PC-9 (cell line): Measurements from ENCODE around the gene EPS8L3. TPM values are rescaled to one million over a fixed set of nuclear protein-coding genes. Genes with fewer than 3 reads are reported as not detected.
"Not testable (repeated sequence)": the region's sequence is repeated elsewhere in the genome, so short reads cannot be mapped to it uniquely, and the experiment has no call there.

Experiments used
- BruUV-seq: library from RNA; stranded (reverse); fragments of 400-500 nt; replicated peaks from 2 replicates; lab custom pipeline; 2021; lab: Mats Ljungman, UMichigan
- CTCF ChIA-PET: fragments of 300-600 bp; sonication (Branson Sonifier 250); formaldehyde crosslinking; loops from one replicate; lab custom pipeline; 2022; ENCODE audit warnings: antibody characterized with exemption; lab: Charles Lee
- POLR2A ChIA-PET: fragments of 300-600 bp; sonication (Branson Sonifier 250); formaldehyde crosslinking; loops from one replicate; lab custom pipeline; 2022; ENCODE audit warnings: antibody characterized with exemption; ENCODE audit not compliant: unreplicated experiment; lab: Charles Lee
- DNase-seq, 2 experiments: peaks; one replicate each; pipeline versions ENCODE4 v3.0.0 to v3.0.0-alpha.2; 2015 to 2022; ENCODE audit warnings: mixed read lengths in 1 of 2
- H2AFZ ChIP-seq: fragments of 200-600 bp; sonication (generic); 2 replicates; pipeline ENCODE4 v1.8.1; 2017; ENCODE audit warnings: antibody characterized with exemption
- H3F3A ChIP-seq: fragments of 200-600 bp; sonication (generic); 2 replicates; pipeline ENCODE4 v1.8.1; 2017; ENCODE audit warnings: antibody characterized with exemption, mild to moderate bottlenecking, low read depth; ENCODE audit not compliant: insufficient read depth
- H3K27ac ChIP-seq: fragments of 200-600 bp; sonication (generic); 2 replicates; pipeline ENCODE4 v1.6.1; 2016; ENCODE audit warnings: mixed run types
- H3K27me3 ChIP-seq: fragments of 200-600 bp; sonication (generic); 2 replicates; pipeline ENCODE4 v1.6.1; 2016; ENCODE audit warnings: low read depth, mixed run types; ENCODE audit not compliant: insufficient read depth
- H3K36me3 ChIP-seq: fragments of 200-600 bp; sonication (generic); 2 replicates; pipeline ENCODE4 v1.6.1; 2016; ENCODE audit warnings: low read depth, mixed run types
- H3K4me1 ChIP-seq: fragments of 200-600 bp; sonication (generic); replicated peaks from 2 replicates; pipeline ENCODE4 v1.6.1; 2016; ENCODE audit warnings: mixed run types; ENCODE audit not compliant: insufficient read depth
- H3K4me2 ChIP-seq: fragments of 200-600 bp; sonication (generic); 2 replicates; pipeline ENCODE4 v1.6.1; 2017; ENCODE audit warnings: mixed run types
- H3K4me3 ChIP-seq: fragments of 200-600 bp; sonication (generic); 2 replicates; pipeline ENCODE4 v1.6.1; 2016; ENCODE audit warnings: mixed run types
- H3K79me2 ChIP-seq: fragments of 200-600 bp; sonication (generic); 2 replicates; pipeline ENCODE4 v1.6.1; 2017; ENCODE audit warnings: low read depth, mixed run types
- H3K9me2 ChIP-seq: fragments of 200-600 bp; sonication (generic); 2 replicates; pipeline ENCODE4 v1.8.1; 2017; ENCODE audit warnings: mild to moderate bottlenecking; ENCODE audit not compliant: insufficient read depth
- H3K9me3 ChIP-seq: fragments of 200-600 bp; sonication (generic); 2 replicates; pipeline ENCODE4 v1.8.1; 2016; ENCODE audit warnings: low read depth; ENCODE audit not compliant: insufficient read depth
- H4K20me1 ChIP-seq: fragments of 200-600 bp; sonication (generic); 2 replicates; pipeline ENCODE4 v1.8.1; 2017; ENCODE audit not compliant: insufficient read depth
- EZH2 ChIP-seq: fragments of 200-600 bp; sonication (generic); IDR thresholded peaks from 2 replicates; pipeline ENCODE4 v1.8.0; 2017; ENCODE audit warnings: antibody characterized with exemption, low read depth
- intact Hi-C: fragments of 100-400 bp; cut with micrococcal nuclease; formaldehyde crosslinking; loops from one replicate; pipeline ENCODE4 v1.10.0; 2022; ENCODE audit not compliant: unreplicated experiment
- total RNA-seq: library from RNA; stranded (reverse); gene quantifications from 2 replicates; pipeline ENCODE4 v1.2.3, GENCODE V29; 2021
- TF ChIP-seq, protein P1 (sequence below): fragments of 200-600 bp; sonication (generic); conservative IDR thresholded peaks from 2 replicates; pipeline ENCODE4 v1.6.1; 2017; ENCODE audit warnings: mixed run types, antibody characterized with exemption, mild to moderate bottlenecking, moderate library complexity

EPS8L3 gene
- total RNA-seq, 1 experiment from 2014 or later = 1.2 TPM

DNA sequence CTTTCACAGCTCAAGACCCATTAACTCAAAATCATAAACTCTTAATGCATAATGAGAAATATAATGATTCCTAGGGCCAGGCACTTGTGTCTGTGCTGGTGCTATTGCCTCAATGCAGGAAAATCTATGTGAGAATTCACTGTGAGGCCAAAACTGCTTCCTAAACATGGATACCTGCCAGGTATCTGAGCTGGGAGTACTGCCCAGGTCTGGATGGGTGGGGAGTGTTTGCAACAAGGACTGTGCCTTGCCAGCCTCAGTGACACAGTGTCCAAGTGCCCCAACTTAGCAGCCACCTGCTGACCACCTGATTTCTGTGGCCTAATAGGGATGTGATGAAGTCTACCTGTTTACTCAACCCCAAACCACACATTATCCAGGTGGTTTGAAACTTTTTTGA is 53.9 kb downstream of the EPS8L3 start:
- H3K9me2 ChIP-seq, H2AFZ ChIP-seq, H3K36me3 ChIP-seq, CTCF ChIA-PET, H3K27me3 ChIP-seq, H4K20me1 ChIP-seq, H3K27ac ChIP-seq, H3K4me3 ChIP-seq, H3K79me2 ChIP-seq, H3K4me2 ChIP-seq, BruUV-seq, POLR2A ChIA-PET, intact Hi-C loops, H3F3A ChIP-seq, DNase-seq: not testable (repeated sequence)
- Histone ChIP-seq H3K9me3 (peaks cover 11% of the 10 kb centered on the region; the same call in 1 of the 2 replicates), H3K4me1 (peaks cover 29% of the 10 kb centered on the region)

- H2AFZ ChIP-seq, H3K9me2 ChIP-seq, H4K20me1 ChIP-seq, H3K36me3 ChIP-seq, H3K4me2 ChIP-seq, H3K79me2 ChIP-seq, H3K4me3 ChIP-seq, BruUV-seq, DNase-seq, H3K27me3 ChIP-seq, H3F3A ChIP-seq, intact Hi-C loops, CTCF ChIA-PET, POLR2A ChIA-PET, H3K27ac ChIP-seq: not testable (repeated sequence)
- peaks cover 11% of the 10 kb centered on the region; the same call in 1 of the 2 replicates for H3K9me3 ChIP-seq
- peaks cover 29% of the 10 kb centered on the region for H3K4me1 ChIP-seq
Measured at GRCh38 chr1:109708949-109709348, 54.8 kb downstream of the EPS8L3 start.

DNA sequence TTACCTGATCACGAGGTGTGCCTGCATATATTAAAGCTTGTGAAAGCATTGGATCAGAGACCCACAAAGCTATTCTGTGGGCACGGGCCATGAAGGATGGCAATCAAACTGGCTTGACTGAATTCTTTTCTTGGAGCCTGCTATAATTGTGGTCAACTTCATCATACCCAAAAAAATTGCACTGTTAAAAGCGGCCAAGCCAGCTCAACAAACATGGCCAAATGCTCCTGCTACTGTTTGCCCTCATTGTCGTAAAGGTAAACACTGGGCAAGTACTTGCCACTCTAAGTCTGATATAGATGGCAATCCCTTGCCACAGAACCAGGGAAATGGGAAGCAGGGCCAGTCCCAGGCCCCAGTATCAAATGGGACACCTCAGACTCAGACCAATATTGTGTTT is 58.3 kb downstream of the EPS8L3 start:
- POLR2A ChIA-PET = no interaction called here
- peak; percentile 32 to 79 for DNase-seq
- Histone ChIP-seq H3F3A (no peaks in the 10 kb centered on the region), H3K4me2 (no peak overlapping the region), H3K9me2 (no peaks in the 10 kb centered on the region), H3K36me3 (no peaks in the 10 kb centered on the region), H3K79me2 (no peaks in the 10 kb centered on the region), H3K9me3 (peaks cover 22% of the 10 kb centered on the region), H3K27me3 (no peaks in the 10 kb centered on the region), H2AFZ (peak overlapping the region; percentile 24; the same call in 1 of the 2 replicates), H3K27ac (no peak overlapping the region), H3K4me1 (peaks cover 29% of the 10 kb centered on the region), H4K20me1 (no peaks in the 10 kb centered on the region), H3K4me3 (no peak overlapping the region)
- no TSS peak for BruUV-seq
- TF ChIP-seq EZH2 = no peak
- TF ChIP-seq, protein P1, sequence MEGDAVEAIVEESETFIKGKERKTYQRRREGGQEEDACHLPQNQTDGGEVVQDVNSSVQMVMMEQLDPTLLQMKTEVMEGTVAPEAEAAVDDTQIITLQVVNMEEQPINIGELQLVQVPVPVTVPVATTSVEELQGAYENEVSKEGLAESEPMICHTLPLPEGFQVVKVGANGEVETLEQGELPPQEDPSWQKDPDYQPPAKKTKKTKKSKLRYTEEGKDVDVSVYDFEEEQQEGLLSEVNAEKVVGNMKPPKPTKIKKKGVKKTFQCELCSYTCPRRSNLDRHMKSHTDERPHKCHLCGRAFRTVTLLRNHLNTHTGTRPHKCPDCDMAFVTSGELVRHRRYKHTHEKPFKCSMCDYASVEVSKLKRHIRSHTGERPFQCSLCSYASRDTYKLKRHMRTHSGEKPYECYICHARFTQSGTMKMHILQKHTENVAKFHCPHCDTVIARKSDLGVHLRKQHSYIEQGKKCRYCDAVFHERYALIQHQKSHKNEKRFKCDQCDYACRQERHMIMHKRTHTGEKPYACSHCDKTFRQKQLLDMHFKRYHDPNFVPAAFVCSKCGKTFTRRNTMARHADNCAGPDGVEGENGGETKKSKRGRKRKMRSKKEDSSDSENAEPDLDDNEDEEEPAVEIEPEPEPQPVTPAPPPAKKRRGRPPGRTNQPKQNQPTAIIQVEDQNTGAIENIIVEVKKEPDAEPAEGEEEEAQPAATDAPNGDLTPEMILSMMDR = no peak
- intact Hi-C loops = no loop called here
- CTCF ChIA-PET = no interaction called here

DNA sequence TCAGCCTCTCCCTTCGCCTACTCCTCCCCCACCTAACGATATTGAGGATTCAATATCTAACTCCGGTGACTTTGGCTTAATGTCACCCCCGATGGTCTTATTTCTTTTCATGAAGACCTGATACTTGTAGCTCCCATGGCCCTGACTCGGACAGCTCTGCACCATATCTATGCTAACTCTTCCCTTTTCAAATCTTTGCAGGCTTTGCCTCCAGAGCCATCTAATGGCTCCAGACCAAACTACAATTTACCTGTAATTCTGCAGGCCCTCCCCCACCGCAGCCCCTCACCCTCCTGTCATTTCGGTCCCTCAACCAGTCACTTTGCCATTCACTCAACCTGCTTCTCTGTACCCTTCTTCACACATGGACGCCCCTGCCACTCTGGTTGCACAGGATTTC is 59.5 kb downstream of the EPS8L3 start:
- intact Hi-C loops = no loop called here
- CTCF ChIA-PET = no interaction called here
- no peak overlapping the region for H3K4me2 ChIP-seq
- POLR2A ChIA-PET = no interaction called here
- H3K9me3 ChIP-seq = peaks cover 22% of the 10 kb centered on the region
- H3K36me3 ChIP-seq = no peaks in the 10 kb centered on the region
- no peak for DNase-seq
- no peaks in the 10 kb centered on the region for H3K79me2 ChIP-seq
- H3K27ac ChIP-seq = no peak overlapping the region
- no peak overlapping the region for H2AFZ ChIP-seq
- TF ChIP-seq EZH2 = no peak
- TF ChIP-seq, protein P1 = no peak
- peaks cover 29% of the 10 kb centered on the region for H3K4me1 ChIP-seq
- H3K27me3 ChIP-seq = no peaks in the 10 kb centered on the region
- no TSS peak for BruUV-seq
- no peak overlapping the region for H3K4me3 ChIP-seq
- no peaks in the 10 kb centered on the region for H3K9me2 ChIP-seq
- no peaks in the 10 kb centered on the region for H4K20me1 ChIP-seq
- H3F3A ChIP-seq = no peaks in the 10 kb centered on the region

- H3K4me3 ChIP-seq, H3K27me3 ChIP-seq, CTCF ChIA-PET, H3K4me2 ChIP-seq, H2AFZ ChIP-seq, POLR2A ChIA-PET, DNase-seq, H4K20me1 ChIP-seq, BruUV-seq, H3F3A ChIP-seq, H3K27ac ChIP-seq, H3K36me3 ChIP-seq, intact Hi-C loops, H3K9me2 ChIP-seq, H3K79me2 ChIP-seq: not testable (repeated sequence)
- Histone ChIP-seq H3K4me1 (peaks cover 36% of the 10 kb centered on the region), H3K9me3 (peaks cover 11% of the 10 kb centered on the region)
Measured at GRCh38 chr1:109702940-109703339, 60.8 kb downstream of the EPS8L3 start.
